Esophagus muscularis mucosa (tissue), 3 donors: ENCODE results near the gene TRPV2.

ENCODE experiments used
- POLR2A ChIP-seq: fragments of 450-650 bp; IDR thresholded peaks from one replicate; pipeline ENCODE4 v1.6.1; 2017; ENCODE audit warnings: antibody characterized with exemption, moderate library complexity, mild to moderate bottlenecking, low read depth
- TF ChIP-seq, protein P1 (sequence below), 3 experiments: fragments of 200-600 bp in 2 of 3; fragments of 450-650 bp in 1 of 3; sonication (generic) in 2 of 3; IDR thresholded peaks; one replicate each; pipeline ENCODE4 v1.5.1; 2017 to 2019; ENCODE audit warnings: antibody characterized with exemption in 3 of 3, mild to moderate bottlenecking in 2 of 3, moderate library complexity in 1 of 3

DNA sequence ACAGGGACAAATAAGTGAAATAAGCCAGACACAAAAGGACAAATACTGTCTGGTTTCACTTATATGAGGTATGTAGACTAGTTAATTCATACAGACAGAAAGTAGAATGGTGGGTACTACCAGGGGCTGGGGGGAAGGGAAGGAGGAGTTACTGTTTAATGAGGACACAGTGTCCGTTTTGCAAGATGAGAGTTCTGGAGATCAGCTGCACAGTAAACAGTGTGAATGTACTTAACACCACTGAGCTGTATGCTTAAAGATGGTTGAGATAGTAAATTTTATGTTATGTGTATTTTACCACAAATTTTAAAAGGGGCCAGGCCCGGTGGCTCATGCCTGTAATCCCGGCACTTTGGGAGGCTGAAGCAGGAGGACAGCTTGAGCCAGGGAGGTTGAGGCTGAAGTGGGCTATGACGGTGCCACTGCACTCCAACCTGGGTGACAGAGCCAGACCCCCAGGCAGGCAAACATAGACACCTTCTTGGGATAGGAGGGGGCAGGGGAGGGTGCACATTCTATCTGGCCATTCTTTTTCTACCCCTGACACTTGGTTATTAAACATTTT, 53.1 kb downstream of the TRPV2 start:
- no peak for TF ChIP-seq POLR2A
- TF ChIP-seq, protein P1, sequence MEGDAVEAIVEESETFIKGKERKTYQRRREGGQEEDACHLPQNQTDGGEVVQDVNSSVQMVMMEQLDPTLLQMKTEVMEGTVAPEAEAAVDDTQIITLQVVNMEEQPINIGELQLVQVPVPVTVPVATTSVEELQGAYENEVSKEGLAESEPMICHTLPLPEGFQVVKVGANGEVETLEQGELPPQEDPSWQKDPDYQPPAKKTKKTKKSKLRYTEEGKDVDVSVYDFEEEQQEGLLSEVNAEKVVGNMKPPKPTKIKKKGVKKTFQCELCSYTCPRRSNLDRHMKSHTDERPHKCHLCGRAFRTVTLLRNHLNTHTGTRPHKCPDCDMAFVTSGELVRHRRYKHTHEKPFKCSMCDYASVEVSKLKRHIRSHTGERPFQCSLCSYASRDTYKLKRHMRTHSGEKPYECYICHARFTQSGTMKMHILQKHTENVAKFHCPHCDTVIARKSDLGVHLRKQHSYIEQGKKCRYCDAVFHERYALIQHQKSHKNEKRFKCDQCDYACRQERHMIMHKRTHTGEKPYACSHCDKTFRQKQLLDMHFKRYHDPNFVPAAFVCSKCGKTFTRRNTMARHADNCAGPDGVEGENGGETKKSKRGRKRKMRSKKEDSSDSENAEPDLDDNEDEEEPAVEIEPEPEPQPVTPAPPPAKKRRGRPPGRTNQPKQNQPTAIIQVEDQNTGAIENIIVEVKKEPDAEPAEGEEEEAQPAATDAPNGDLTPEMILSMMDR (IDR thresholded peaks at IDR 0.05) = no peak
